Measurements from ENCODE around the gene GFER.

GRCh38 chr16:2005646-2006045 lies 21.7 kb downstream of the GFER start:
- no peak for TF ChIP-seq TGIF2 (CRISPR knock-in tag; IDR thresholded peaks at IDR 0.05)
- no peak for TF ChIP-seq PHTF2 (CRISPR knock-in tag; IDR thresholded peaks at IDR 0.05)
- TF ChIP-seq, protein P1, sequence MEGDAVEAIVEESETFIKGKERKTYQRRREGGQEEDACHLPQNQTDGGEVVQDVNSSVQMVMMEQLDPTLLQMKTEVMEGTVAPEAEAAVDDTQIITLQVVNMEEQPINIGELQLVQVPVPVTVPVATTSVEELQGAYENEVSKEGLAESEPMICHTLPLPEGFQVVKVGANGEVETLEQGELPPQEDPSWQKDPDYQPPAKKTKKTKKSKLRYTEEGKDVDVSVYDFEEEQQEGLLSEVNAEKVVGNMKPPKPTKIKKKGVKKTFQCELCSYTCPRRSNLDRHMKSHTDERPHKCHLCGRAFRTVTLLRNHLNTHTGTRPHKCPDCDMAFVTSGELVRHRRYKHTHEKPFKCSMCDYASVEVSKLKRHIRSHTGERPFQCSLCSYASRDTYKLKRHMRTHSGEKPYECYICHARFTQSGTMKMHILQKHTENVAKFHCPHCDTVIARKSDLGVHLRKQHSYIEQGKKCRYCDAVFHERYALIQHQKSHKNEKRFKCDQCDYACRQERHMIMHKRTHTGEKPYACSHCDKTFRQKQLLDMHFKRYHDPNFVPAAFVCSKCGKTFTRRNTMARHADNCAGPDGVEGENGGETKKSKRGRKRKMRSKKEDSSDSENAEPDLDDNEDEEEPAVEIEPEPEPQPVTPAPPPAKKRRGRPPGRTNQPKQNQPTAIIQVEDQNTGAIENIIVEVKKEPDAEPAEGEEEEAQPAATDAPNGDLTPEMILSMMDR (IDR thresholded peaks at IDR 0.05 in 2 of 3, conservative IDR thresholded peaks at IDR 0.05 in 1 of 3; ENCODE audit: insufficient read depth in 2 of 3, low read depth in 1 of 3, low read length in 3 of 3): no peak
- no peak for TF ChIP-seq HMGN3 (IDR thresholded peaks at IDR 0.05; ENCODE audit: borderline replicate concordance, extremely low read depth, insufficient read length, low read depth, low read length)
- TF ChIP-seq STAG1 (CRISPR knock-in tag; IDR thresholded peaks at IDR 0.05; ENCODE audit: borderline replicate concordance): no peak
- TF ChIP-seq KDM5B (IDR thresholded peaks at IDR 0.05; ENCODE audit: insufficient replicate concordance, low read depth, low read length): no peak
- no peak for TF ChIP-seq NFIX (CRISPR knock-in tag; IDR thresholded peaks at IDR 0.05; ENCODE audit: low read depth)
- TF ChIP-seq, protein P2, sequence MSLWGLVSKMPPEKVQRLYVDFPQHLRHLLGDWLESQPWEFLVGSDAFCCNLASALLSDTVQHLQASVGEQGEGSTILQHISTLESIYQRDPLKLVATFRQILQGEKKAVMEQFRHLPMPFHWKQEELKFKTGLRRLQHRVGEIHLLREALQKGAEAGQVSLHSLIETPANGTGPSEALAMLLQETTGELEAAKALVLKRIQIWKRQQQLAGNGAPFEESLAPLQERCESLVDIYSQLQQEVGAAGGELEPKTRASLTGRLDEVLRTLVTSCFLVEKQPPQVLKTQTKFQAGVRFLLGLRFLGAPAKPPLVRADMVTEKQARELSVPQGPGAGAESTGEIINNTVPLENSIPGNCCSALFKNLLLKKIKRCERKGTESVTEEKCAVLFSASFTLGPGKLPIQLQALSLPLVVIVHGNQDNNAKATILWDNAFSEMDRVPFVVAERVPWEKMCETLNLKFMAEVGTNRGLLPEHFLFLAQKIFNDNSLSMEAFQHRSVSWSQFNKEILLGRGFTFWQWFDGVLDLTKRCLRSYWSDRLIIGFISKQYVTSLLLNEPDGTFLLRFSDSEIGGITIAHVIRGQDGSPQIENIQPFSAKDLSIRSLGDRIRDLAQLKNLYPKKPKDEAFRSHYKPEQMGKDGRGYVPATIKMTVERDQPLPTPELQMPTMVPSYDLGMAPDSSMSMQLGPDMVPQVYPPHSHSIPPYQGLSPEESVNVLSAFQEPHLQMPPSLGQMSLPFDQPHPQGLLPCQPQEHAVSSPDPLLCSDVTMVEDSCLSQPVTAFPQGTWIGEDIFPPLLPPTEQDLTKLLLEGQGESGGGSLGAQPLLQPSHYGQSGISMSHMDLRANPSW (CRISPR knock-in tag; IDR thresholded peaks at IDR 0.05): no peak
